Karpas-422 (cell line): ENCODE results near the gene NVL. TPM values are rescaled to one million over a fixed set of nuclear protein-coding genes. Genes with fewer than 3 reads are reported as not detected.

Experiments used
- DNase-seq: peaks from one replicate; pipeline ENCODE4 v3.0.0-alpha.2; 2015
- H2AFZ ChIP-seq: fragments of 200-600 bp; sonication (generic); 2 replicates; pipeline ENCODE4 v1.6.1; 2014; ENCODE audit warnings: antibody characterized with exemption, low read length, mixed read lengths
- H3K27ac ChIP-seq: fragments of 200-600 bp; sonication (generic); 2 replicates; pipeline ENCODE4 v1.5.1; 2014; ENCODE audit warnings: mild to moderate bottlenecking, low read length, moderate library complexity
- H3K27me3 ChIP-seq: fragments of 200-600 bp; sonication (generic); 2 replicates; pipeline ENCODE4 v1.6.1; 2014; ENCODE audit warnings: low read length, mixed read lengths
- H3K36me3 ChIP-seq: fragments of 200-600 bp; sonication (generic); 2 replicates; pipeline ENCODE4 v1.6.1; 2014; ENCODE audit warnings: low read length, mixed read lengths; ENCODE audit not compliant: insufficient read depth
- H3K4me1 ChIP-seq: fragments of 200-600 bp; sonication (generic); 2 replicates; pipeline ENCODE4 v1.6.1; 2014; ENCODE audit warnings: mild to moderate bottlenecking, low read length, mixed read lengths
- H3K4me2 ChIP-seq: fragments of 200-600 bp; sonication (generic); 2 replicates; pipeline ENCODE4 v1.6.1; 2014; ENCODE audit warnings: low read length, low read depth, mild to moderate bottlenecking; ENCODE audit not compliant: poor library complexity, severe bottlenecking
- H3K4me3 ChIP-seq: fragments of 200-600 bp; sonication (generic); 2 replicates; pipeline ENCODE4 v1.5.1; 2014; ENCODE audit warnings: mild to moderate bottlenecking, antibody characterized with exemption, low read length, mixed read lengths
- H3K79me2 ChIP-seq: fragments of 200-600 bp; sonication (generic); 2 replicates; pipeline ENCODE4 v1.6.1; 2014; ENCODE audit warnings: mild to moderate bottlenecking, low read length, mixed read lengths
- H3K9ac ChIP-seq: fragments of 200-600 bp; sonication (generic); 2 replicates; pipeline ENCODE4 v1.6.0; 2014; ENCODE audit warnings: low read length
- H3K9me2 ChIP-seq: fragments of 200-600 bp; sonication (generic), shearing (Covaris generic); replicated peaks from 2 replicates; pipeline ENCODE4 v1.6.0; 2014; ENCODE audit warnings: mild to moderate bottlenecking, low read length, moderate library complexity; ENCODE audit not compliant: insufficient read depth
- H3K9me3 ChIP-seq: fragments of 300-700, 200-600 bp; sonication (generic); 2 replicates; pipeline ENCODE4 v1.6.1; 2014; ENCODE audit warnings: low read length, mixed read lengths
- H4K20me1 ChIP-seq: fragments of 200-600 bp; sonication (generic); 2 replicates; pipeline ENCODE4 v1.6.1; 2014; ENCODE audit warnings: mild to moderate bottlenecking, antibody characterized with exemption, low read length, low read depth; ENCODE audit not compliant: insufficient read depth
- total RNA-seq: library from RNA; depleted of rRNA; stranded (reverse); fragments of >200 nt; shearing (Covaris generic); gene quantifications from 2 replicates; pipeline ENCODE4 v1.2.3, GENCODE V29; 2014; ENCODE audit warnings: low replicate concordance

NVL gene
- total RNA-seq, 1 experiment from 2014 or later = 27.1 TPM

GRCh38 chr1:224223819-224224714, 105.9 kb downstream of the NVL start:
- no peak overlapping the region for H3K9ac ChIP-seq
- no peak for DNase-seq

GRCh38 chr1:224219612-224220059, 110.3 kb downstream of the NVL start:
- Histone ChIP-seq H3K79me2 (no peaks in the 10 kb centered on the region), H3K9me3 (no peaks in the 10 kb centered on the region), H3K27me3 (no peaks in the 10 kb centered on the region), H3K36me3 (no peaks in the 10 kb centered on the region), H2AFZ (no peak overlapping the region), H3K9me2 (no peaks in the 10 kb centered on the region), H3K4me1 (no peaks in the 10 kb centered on the region), H3K9ac (no peak overlapping the region), H3K4me3 (no peak overlapping the region), H3K4me2 (no peak overlapping the region), H4K20me1 (no peaks in the 10 kb centered on the region), H3K27ac (no peak overlapping the region)
- no peak for DNase-seq

More at GRCh38 chr1:224223819-224224714, 105.9 kb downstream of the NVL start:
- no peak overlapping the region for H3K4me2 ChIP-seq
- no peaks in the 10 kb centered on the region for H3K9me2 ChIP-seq
- no peaks in the 10 kb centered on the region for H3K79me2 ChIP-seq
- H3K4me3 ChIP-seq = no peak overlapping the region
- no peaks in the 10 kb centered on the region for H3K27me3 ChIP-seq
- no peak overlapping the region for H2AFZ ChIP-seq
- no peak overlapping the region for H3K27ac ChIP-seq
- no peaks in the 10 kb centered on the region for H3K9me3 ChIP-seq
- H3K36me3 ChIP-seq = no peaks in the 10 kb centered on the region
- no peaks in the 10 kb centered on the region for H3K4me1 ChIP-seq
- H4K20me1 ChIP-seq = no peaks in the 10 kb centered on the region

GRCh38 chr1:224219011-224219611, 110.9 kb downstream of the NVL start:
- no peaks in the 10 kb centered on the region for H3K9me3 ChIP-seq
- DNase-seq = no peak
- H3K79me2 ChIP-seq = no peaks in the 10 kb centered on the region
- H3K36me3 ChIP-seq = no peaks in the 10 kb centered on the region
- H3K4me1 ChIP-seq = no peaks in the 10 kb centered on the region
- no peak overlapping the region for H2AFZ ChIP-seq
- H3K9me2 ChIP-seq = no peaks in the 10 kb centered on the region
- H3K27me3 ChIP-seq = no peaks in the 10 kb centered on the region
- no peak overlapping the region for H3K4me3 ChIP-seq
- no peak overlapping the region for H3K4me2 ChIP-seq
- H4K20me1 ChIP-seq = no peaks in the 10 kb centered on the region
- H3K9ac ChIP-seq = no peak overlapping the region
- no peak overlapping the region for H3K27ac ChIP-seq

GRCh38 chr1:224217655-224218623, 112.0 kb downstream of the NVL start:
- Histone ChIP-seq H3K4me1 (peaks cover 5% of the 10 kb centered on the region; the same call in 1 of the 2 replicates), H3K4me2 (no peak overlapping the region), H3K36me3 (no peaks in the 10 kb centered on the region), H4K20me1 (no peaks in the 10 kb centered on the region), H3K9me3 (no peaks in the 10 kb centered on the region), H3K27me3 (no peaks in the 10 kb centered on the region), H2AFZ (no peak overlapping the region), H3K9ac (no peak overlapping the region), H3K4me3 (no peak overlapping the region), H3K27ac (no peak overlapping the region), H3K9me2 (no peaks in the 10 kb centered on the region), H3K79me2 (no peaks in the 10 kb centered on the region)
- DNase-seq = no peak

GRCh38 chr1:224216382-224216781, 113.6 kb downstream of the NVL start:
- Histone ChIP-seq H3K4me1 (peaks cover 5% of the 10 kb centered on the region; the same call in 1 of the 2 replicates), H3K79me2 (no peaks in the 10 kb centered on the region), H3K4me2 (no peak overlapping the region), H4K20me1 (no peaks in the 10 kb centered on the region), H3K36me3 (no peaks in the 10 kb centered on the region), H3K4me3 (no peak overlapping the region), H3K27ac (no peak overlapping the region), H3K27me3 (no peaks in the 10 kb centered on the region), H2AFZ (no peak overlapping the region), H3K9me2 (no peaks in the 10 kb centered on the region), H3K9me3 (no peaks in the 10 kb centered on the region), H3K9ac (no peak overlapping the region)
- no peak for DNase-seq

- no peaks in the 10 kb centered on the region for H4K20me1 ChIP-seq
- no peak overlapping the region for H2AFZ ChIP-seq
- no peaks in the 10 kb centered on the region for H3K79me2 ChIP-seq
- no peak for DNase-seq
- H3K9me2 ChIP-seq = no peaks in the 10 kb centered on the region
- no peak overlapping the region for H3K9ac ChIP-seq
- no peak overlapping the region for H3K27ac ChIP-seq
- peaks cover 5% of the 10 kb centered on the region; the same call in 1 of the 2 replicates for H3K4me1 ChIP-seq
- H3K4me3 ChIP-seq = no peak overlapping the region
- H3K27me3 ChIP-seq = no peaks in the 10 kb centered on the region
- H3K36me3 ChIP-seq = no peaks in the 10 kb centered on the region
- no peak overlapping the region for H3K4me2 ChIP-seq
- no peaks in the 10 kb centered on the region for H3K9me3 ChIP-seq
These were observed 116.4 kb downstream of the NVL start for GRCh38 chr1:224213438-224214119.

- H3K4me3 ChIP-seq = no peak overlapping the region
- no peaks in the 10 kb centered on the region for H3K79me2 ChIP-seq
- H3K36me3 ChIP-seq = no peaks in the 10 kb centered on the region
- no peaks in the 10 kb centered on the region for H3K9me2 ChIP-seq
- no peak for DNase-seq
- H3K27me3 ChIP-seq = no peaks in the 10 kb centered on the region
- H3K4me2 ChIP-seq = no peak overlapping the region
- H3K9ac ChIP-seq = no peak overlapping the region
- no peaks in the 10 kb centered on the region for H3K9me3 ChIP-seq
- H2AFZ ChIP-seq = no peak overlapping the region
- H3K27ac ChIP-seq = no peak overlapping the region
- H3K4me1 ChIP-seq = peaks cover 5% of the 10 kb centered on the region; the same call in 1 of the 2 replicates
- no peaks in the 10 kb centered on the region for H4K20me1 ChIP-seq
These were observed 117.3 kb downstream of the NVL start for GRCh38 chr1:224212618-224213061.
